ENCODE measurements around the gene ALB.

GRCh38 chr4:73418677-73419076, 14.6 kb downstream of the ALB start:
- TF ChIP-seq CTCF (IDR thresholded peaks at IDR 0.05; ENCODE audit: insufficient read depth, low read length) (no peak), POLR2AphosphoS5 (IDR thresholded peaks at IDR 0.05; ENCODE audit: low read depth) (no peak), GABPA (IDR thresholded peaks at IDR 0.05; ENCODE audit: low read depth) (no peak), REST (IDR thresholded peaks at IDR 0.05; ENCODE audit: insufficient replicate concordance, low read depth) (no peak), SPI1 (IDR thresholded peaks at IDR 0.05; ENCODE audit: borderline replicate concordance, low read depth) (no peak)

All from HL-60 (cell line).